Smooth muscle cell (in vitro differentiated cells): ENCODE results near the gene DNAH10. TPM values are rescaled to one million over a fixed set of nuclear protein-coding genes. Genes with fewer than 3 reads are reported as not detected.

Experiments used
- polyA plus RNA-seq: library from polyadenylated mRNA; unstranded; fragments of >200 nt; fragmentation: Nextera tagmentation; extraction: Ambion mirVana; gene quantifications from 2 replicates; pipeline ENCODE4 v1.2.1, GENCODE V29; 2016
- small RNA-seq: library from RNA; depleted of rRNA; stranded (forward); fragments of <200 nt; gene quantifications from one replicate; pipeline ENCODE3, GENCODE V24; 2014
- total RNA-seq: library from RNA; depleted of rRNA; stranded (reverse); fragments of >200 nt; gene quantifications from 2 replicates; pipeline ENCODE4 v1.2.3, GENCODE V29; 2014

The DNAH10 gene
- total and polyA plus RNA-seq, 2 experiments from 2014 or later, result 1.5 to 2.2 TPM

Small RNA genes within 50 kb of the gene (small RNA-seq; reads per million reads assigned to genes)
- 0.11 reads per million for gene AC068790.4
- gene AC068790.6, result not detected

Other genes starting within 250 kb of the DNAH10 start
- 13.2 and 17.9 TPM in 2 replicates for gene RILPL1, start 228.6 kb upstream of the DNAH10 start, total RNA-seq
- gene RILPL1, start 228.6 kb upstream of the DNAH10 start, polyA plus RNA-seq, result 29.8 and 36.3 TPM in 2 replicates
- gene TMED2, start 177.7 kb upstream of the DNAH10 start, total RNA-seq, result 394 and 424 TPM in 2 replicates
- 314 and 356 TPM in 2 replicates for gene TMED2, start 177.7 kb upstream of the DNAH10 start, polyA plus RNA-seq
- gene DDX55, start 160.2 kb upstream of the DNAH10 start, total RNA-seq, result 13.4 and 14.5 TPM in 2 replicates
- gene DDX55, start 160.2 kb upstream of the DNAH10 start, polyA plus RNA-seq, result 14.7 and 20.1 TPM in 2 replicates
- gene EIF2B1, start 128.6 kb upstream of the DNAH10 start, total RNA-seq, result 81.4 and 87.4 TPM in 2 replicates
- gene EIF2B1, start 128.6 kb upstream of the DNAH10 start, polyA plus RNA-seq, result 45.4 and 47.0 TPM in 2 replicates
- 39.5 and 43.2 TPM in 2 replicates for gene GTF2H3, start 128.5 kb upstream of the DNAH10 start, total RNA-seq
- 10.8 and 11.3 TPM in 2 replicates for gene GTF2H3, start 128.5 kb upstream of the DNAH10 start, polyA plus RNA-seq
- 11.5 and 12.6 TPM in 2 replicates for gene TCTN2, start 91.2 kb upstream of the DNAH10 start, total RNA-seq
- gene TCTN2, start 91.2 kb upstream of the DNAH10 start, polyA plus RNA-seq, result 2.8 and 3.0 TPM in 2 replicates
- gene ATP6V0A2, start 49.9 kb upstream of the DNAH10 start, total RNA-seq, result 17.4 and 23.8 TPM in 2 replicates
- 12.0 and 12.6 TPM in 2 replicates for gene ATP6V0A2, start 49.9 kb upstream of the DNAH10 start, polyA plus RNA-seq
- 14.8 and 17.4 TPM in 2 replicates for gene CCDC92, start 210.5 kb downstream of the DNAH10 start, total RNA-seq
- gene CCDC92, start 210.5 kb downstream of the DNAH10 start, polyA plus RNA-seq, result 60.7 and 68.2 TPM in 2 replicates
- gene ZNF664, start 210.9 kb downstream of the DNAH10 start, total RNA-seq, result 39.2 and 47.7 TPM in 2 replicates
- gene ZNF664, start 210.9 kb downstream of the DNAH10 start, polyA plus RNA-seq, result 6.4 and 8.1 TPM in 2 replicates